Endothelial cell of umbilical vein (primary cell): ENCODE measurements around the gene IMPDH2. TPM values are rescaled to one million over a fixed set of nuclear protein-coding genes. Genes with fewer than 3 reads are reported as not detected.

ENCODE experiments used
- BruUV-seq: library from RNA; stranded (reverse); fragments of 400-500 nt; replicated peaks from 2 replicates; lab custom pipeline; 2021; lab: Mats Ljungman, UMichigan
- CTCF ChIA-PET: fragments of 300-600, 350-600 bp; sonication (Branson Sonifier 250); formaldehyde crosslinking; loops from one replicate; lab custom pipeline; 2021; ENCODE audit warnings: antibody characterized with exemption, inconsistent platforms; lab: Charles Lee
- POLR2A ChIA-PET: fragments of 300-600, 350-600 bp; sonication (Branson Sonifier 250); formaldehyde crosslinking; loops from one replicate; lab custom pipeline; 2021; ENCODE audit warnings: antibody characterized with exemption, inconsistent platforms; lab: Charles Lee
- DNase-seq: peaks from one replicate; pipeline ENCODE4 v3.0.0-alpha.2; 2011; ENCODE audit warnings: low read depth, low spot score
- FAIRE-seq: peaks from 2 replicates; lab custom pipeline; 2011; peaks lifted over from hg19 to GRCh38; lab: Jason Lieb, UNC
- H2AFZ ChIP-seq: 2 replicates; pipeline ENCODE4 v1.6.0; 2012; ENCODE audit warnings: low read depth, low read length, control low read depth, inconsistent platforms
- H3K27ac ChIP-seq: 2 replicates; pipeline ENCODE4 v1.5.1; 2011; ENCODE audit warnings: low read depth, mild to moderate bottlenecking, control low read depth, low read length, moderate library complexity; ENCODE audit not compliant: insufficient read depth
- H3K27me3 ChIP-seq, 2 experiments: 2 replicates each; pipeline versions ENCODE4 v1.6.0 to v1.6.1; 2011; ENCODE audit warnings: low read length in 2 of 2, mixed read lengths in 1 of 2; ENCODE audit not compliant: control insufficient read depth in 2 of 2, insufficient read depth in 2 of 2
- H3K36me3 ChIP-seq, 2 experiments: 2 replicates in 1 of 2; 3 replicates in 1 of 2; pipeline ENCODE4 v1.5.1; 2011; ENCODE audit warnings: low read length in 2 of 2, mild to moderate bottlenecking in 1 of 2, moderate library complexity in 1 of 2; ENCODE audit not compliant: control insufficient read depth in 2 of 2, insufficient read depth in 2 of 2; ENCODE audit errors: extremely low read depth in 1 of 2
- H3K4me1 ChIP-seq: 3 replicates; pipeline ENCODE4 v1.5.1; 2011; ENCODE audit warnings: mild to moderate bottlenecking, low read length; ENCODE audit not compliant: control insufficient read depth, insufficient read depth; ENCODE audit errors: extremely low read depth
- H3K4me2 ChIP-seq: 2 replicates; pipeline ENCODE4 v1.6.1; 2011; ENCODE audit warnings: low read length, control low read depth, mixed read lengths; ENCODE audit not compliant: insufficient read depth
- H3K4me3 ChIP-seq, 3 experiments: fragments of 200-600 bp in 1 of 3; sonication (generic), shearing (Covaris generic) in 1 of 3; replicated peaks in 1 of 3; 2 replicates each; pipeline ENCODE4 v1.5.1; 2011 to 2016; ENCODE audit warnings: control low read depth in 3 of 3, low read length in 3 of 3, mild to moderate bottlenecking in 2 of 3, inconsistent platforms in 1 of 3, low read depth in 1 of 3, moderate library complexity in 1 of 3; ENCODE audit not compliant: insufficient read depth in 1 of 3
- H3K79me2 ChIP-seq: 2 replicates; pipeline ENCODE4 v1.6.0; 2012; ENCODE audit warnings: low read length, inconsistent platforms; ENCODE audit not compliant: control insufficient read depth, insufficient read depth
- H3K9ac ChIP-seq: replicated peaks from 2 replicates; pipeline ENCODE3; 2011; ENCODE audit warnings: low read length, control low read depth; ENCODE audit not compliant: insufficient read depth; ENCODE audit errors: extremely low read depth
- H3K9me1 ChIP-seq: replicated peaks from 3 replicates; pipeline ENCODE4 v1.6.0; 2011; ENCODE audit warnings: mild to moderate bottlenecking, low read length; ENCODE audit not compliant: control insufficient read depth, insufficient read depth; ENCODE audit errors: extremely low read depth
- H3K9me3 ChIP-seq: replicated peaks from 2 replicates; pipeline ENCODE4 v1.5.1; 2012; ENCODE audit warnings: low read length, inconsistent platforms; ENCODE audit not compliant: control insufficient read depth, insufficient read depth
- H4K20me1 ChIP-seq: replicated peaks from 2 replicates; pipeline ENCODE3; 2011; ENCODE audit warnings: mild to moderate bottlenecking, low read length; ENCODE audit not compliant: control insufficient read depth, insufficient read depth; ENCODE audit errors: extremely low read depth
- EZH2 ChIP-seq: IDR thresholded peaks from 2 replicates; pipeline ENCODE4 v1.6.1; 2012; ENCODE audit warnings: borderline replicate concordance, low read depth, mild to moderate bottlenecking, moderate library complexity, low read length, inconsistent platforms; ENCODE audit not compliant: severe bottlenecking
- FOS ChIP-seq: IDR thresholded peaks from 2 replicates; pipeline ENCODE4 v1.6.1; 2011; ENCODE audit warnings: mild to moderate bottlenecking, low read length, moderate library complexity, borderline replicate concordance; ENCODE audit not compliant: insufficient read depth
- GATA2 ChIP-seq: IDR thresholded peaks from 2 replicates; pipeline ENCODE4 v1.7.0; 2011; ENCODE audit warnings: low read depth, mild to moderate bottlenecking, moderate library complexity, mixed read lengths, low read length; ENCODE audit not compliant: insufficient read length, insufficient read depth
- JUN ChIP-seq: IDR thresholded peaks from 2 replicates; pipeline ENCODE4 v1.6.1; 2011; ENCODE audit warnings: borderline replicate concordance, low read depth; ENCODE audit not compliant: insufficient read length, insufficient read depth
- MYC ChIP-seq: IDR thresholded peaks from one replicate; pipeline ENCODE4 v1.6.1; 2011; ENCODE audit warnings: mild to moderate bottlenecking, low read depth, low read length
- POLR2A ChIP-seq: IDR thresholded peaks from 2 replicates; pipeline ENCODE4 v1.6.1; 2012; ENCODE audit warnings: low read depth, mild to moderate bottlenecking, control low read depth, low read length
- dilution Hi-C: fragments of 300-500 bp; cut with MboI; formaldehyde crosslinking; loops from one replicate; pipeline ENCODE4 v1.15.0; 2019; ENCODE audit warnings: low sequenced_read_pairs; ENCODE audit not compliant: extremely low pct_ligation_motif_present
- intact Hi-C: fragments of 100-400 bp; cut with micrococcal nuclease; formaldehyde crosslinking; loops from one replicate; pipeline ENCODE4 v1.10.0; 2022
- polyA plus RNA-seq, 4 experiments: library from polyadenylated mRNA; depleted of rRNA in 3 of 4; stranded (reverse) in 3 of 4; unstranded in 1 of 4; fragments of >200 nt; gene quantifications; 2 replicates each; pipeline versions ENCODE4 v1.2.1 to v1.2.3, GENCODE V29; 2011 to 2012; ENCODE audit warnings: missing spikeins in 1 of 4
- total RNA-seq: library from RNA; stranded (reverse); gene quantifications from 2 replicates; pipeline ENCODE4 v1.2.3, GENCODE V29; 2021
- TF ChIP-seq, protein P1 (sequence below): IDR thresholded peaks from 2 replicates; pipeline ENCODE4 v1.6.1; 2011; ENCODE audit not compliant: insufficient read depth, insufficient read length
- TF ChIP-seq, protein P2 (sequence below), 2 donors: IDR thresholded peaks; 1 replicate in 1 of 2; 2 replicates in 1 of 2; pipeline ENCODE4 v1.5.1; 2011; ENCODE audit warnings: low read length in 2 of 2, mild to moderate bottlenecking in 2 of 2, moderate library complexity in 2 of 2, control low read depth in 1 of 2, inconsistent platforms in 1 of 2, low read depth in 1 of 2; ENCODE audit not compliant: insufficient read depth in 1 of 2; ENCODE audit errors: extremely low read depth in 1 of 2

The IMPDH2 gene
- total and polyA plus RNA-seq, 2 donors (not counting 3 experiments of a cell fraction or from before 2014, with no cell fraction given) = 167 to 189 TPM

DNA sequence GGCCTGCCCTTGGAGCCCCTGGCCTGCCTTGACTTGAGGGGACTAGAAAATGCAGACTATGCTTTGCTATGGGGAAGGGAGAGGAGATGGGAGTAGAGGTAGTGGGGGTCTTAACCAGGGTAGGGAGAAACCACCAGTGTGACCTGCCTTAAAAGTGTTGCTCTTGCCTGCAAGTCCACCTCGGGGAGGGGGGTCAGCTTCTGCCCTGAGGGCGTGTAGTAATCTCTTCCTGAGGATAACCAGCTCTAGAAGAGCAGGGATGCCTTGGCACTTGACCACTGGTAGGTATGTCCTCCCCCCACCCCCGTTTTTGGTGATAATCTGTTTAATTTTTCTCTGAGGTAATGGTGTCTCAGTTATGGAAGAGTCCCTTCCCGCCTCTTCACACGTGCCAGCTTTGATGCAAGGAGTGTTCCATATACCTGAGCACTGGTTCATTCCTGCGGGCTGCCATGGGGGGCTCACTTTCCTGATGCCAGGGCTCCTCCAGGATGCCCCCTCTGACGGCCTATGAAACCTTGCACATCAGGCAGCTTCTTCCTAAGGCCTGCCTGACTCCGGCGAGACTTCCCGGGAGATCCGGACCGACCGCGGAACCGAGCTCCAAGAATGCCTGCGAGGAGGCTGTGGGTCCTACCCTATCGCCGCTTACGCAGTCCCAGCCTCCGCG is 39.9 kb downstream of the IMPDH2 start:
- peak overlapping the region; percentile 74 for H3K4me2 ChIP-seq
- TF ChIP-seq MYC = no peak
- TF ChIP-seq, protein P1, sequence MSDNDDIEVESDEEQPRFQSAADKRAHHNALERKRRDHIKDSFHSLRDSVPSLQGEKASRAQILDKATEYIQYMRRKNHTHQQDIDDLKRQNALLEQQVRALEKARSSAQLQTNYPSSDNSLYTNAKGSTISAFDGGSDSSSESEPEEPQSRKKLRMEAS = no peak
- peak overlapping the region; percentile 97 for H3K27ac ChIP-seq
- intact Hi-C loops (loop anchor here (1.0 to 2.0 kb wide), 3 partner anchors 32 to 170 kb away; partner anchors contain the start of gene QRICH1), dilution Hi-C loops (no loop called here)
- no peak for FAIRE-seq
- no peaks in the 10 kb centered on the region for H3K9me3 ChIP-seq
- no peaks in the 10 kb centered on the region for H4K20me1 ChIP-seq
- BruUV-seq = TSS peak; percentile 53
- POLR2A ChIA-PET = interaction anchor here (0.8 to 5.4 kb wide), 4 partner anchors 9 to 32 kb away, joined by 3 to 40 read pairs (median 6); partner anchors contain the start of genes NDUFAF3 and WDR6
- H2AFZ ChIP-seq = peak overlapping the region; percentile 80
- no peaks in the 10 kb centered on the region for H3K27me3 ChIP-seq
- peaks cover 3 to 4% of the 10 kb centered on the region in 2 experiments for H3K36me3 ChIP-seq
- H3K4me3 ChIP-seq = peak overlapping the region; percentile 25 to 69 (median 57)
- peaks cover 24% of the 10 kb centered on the region for H3K4me1 ChIP-seq
- no peaks in the 10 kb centered on the region for H3K9me1 ChIP-seq
- H3K9ac ChIP-seq = peak overlapping the region; percentile 91
- DNase-seq = no peak
- peaks cover 19% of the 10 kb centered on the region for H3K79me2 ChIP-seq
- CTCF ChIA-PET = interaction anchor here (0.8 to 8.8 kb wide), 12 partner anchors 11 to 460 kb away, joined by 3 to 254 read pairs (median 4); partner anchors contain the start of genes DALRD3, IMPDH2, NDUFAF3 and QRICH1

DNA sequence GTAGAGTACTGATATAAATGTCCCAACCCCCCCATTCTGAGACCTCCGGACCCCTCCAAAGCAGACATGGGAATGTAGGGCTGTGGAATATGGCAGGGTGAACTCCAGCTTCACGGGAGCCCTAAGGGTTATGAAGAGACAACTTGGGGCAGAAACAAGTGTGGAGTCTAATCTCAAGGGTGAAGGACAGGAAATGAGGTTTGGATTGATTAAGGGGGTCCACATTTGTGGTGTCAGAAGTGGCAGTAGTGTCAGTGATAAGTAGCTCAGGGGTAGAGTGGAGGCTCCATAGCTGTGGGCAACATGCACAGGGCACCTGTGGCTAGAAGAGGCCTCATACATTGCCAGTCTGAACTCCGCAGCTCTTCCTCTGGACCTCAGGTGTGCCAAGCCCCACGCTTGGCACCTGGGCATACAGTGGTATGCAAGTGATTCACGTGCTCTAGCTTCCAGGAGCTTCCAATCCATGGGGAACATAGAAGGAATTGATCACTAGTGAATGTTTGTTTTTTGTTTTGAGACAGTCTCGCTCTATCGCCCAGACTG is 43.3 kb downstream of the IMPDH2 start:
- H3K4me1 ChIP-seq = peaks cover 14% of the 10 kb centered on the region
- H3K9ac ChIP-seq = no peak overlapping the region
- H3K9me1 ChIP-seq = no peaks in the 10 kb centered on the region
- no peak for TF ChIP-seq FOS
- no peak for TF ChIP-seq JUN
- no peak for TF ChIP-seq POLR2A
- TF ChIP-seq, protein P2, sequence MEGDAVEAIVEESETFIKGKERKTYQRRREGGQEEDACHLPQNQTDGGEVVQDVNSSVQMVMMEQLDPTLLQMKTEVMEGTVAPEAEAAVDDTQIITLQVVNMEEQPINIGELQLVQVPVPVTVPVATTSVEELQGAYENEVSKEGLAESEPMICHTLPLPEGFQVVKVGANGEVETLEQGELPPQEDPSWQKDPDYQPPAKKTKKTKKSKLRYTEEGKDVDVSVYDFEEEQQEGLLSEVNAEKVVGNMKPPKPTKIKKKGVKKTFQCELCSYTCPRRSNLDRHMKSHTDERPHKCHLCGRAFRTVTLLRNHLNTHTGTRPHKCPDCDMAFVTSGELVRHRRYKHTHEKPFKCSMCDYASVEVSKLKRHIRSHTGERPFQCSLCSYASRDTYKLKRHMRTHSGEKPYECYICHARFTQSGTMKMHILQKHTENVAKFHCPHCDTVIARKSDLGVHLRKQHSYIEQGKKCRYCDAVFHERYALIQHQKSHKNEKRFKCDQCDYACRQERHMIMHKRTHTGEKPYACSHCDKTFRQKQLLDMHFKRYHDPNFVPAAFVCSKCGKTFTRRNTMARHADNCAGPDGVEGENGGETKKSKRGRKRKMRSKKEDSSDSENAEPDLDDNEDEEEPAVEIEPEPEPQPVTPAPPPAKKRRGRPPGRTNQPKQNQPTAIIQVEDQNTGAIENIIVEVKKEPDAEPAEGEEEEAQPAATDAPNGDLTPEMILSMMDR (IDR thresholded peaks at IDR 0.05; ENCODE audit: extremely low read depth in 1 of 2, insufficient read depth in 1 of 2, low read depth in 1 of 2, low read length in 2 of 2) = no peak
- no peak for TF ChIP-seq MYC
- TF ChIP-seq GATA2 = no peak
- TF ChIP-seq EZH2 = no peak
- peaks cover 7% of the 10 kb centered on the region for H3K79me2 ChIP-seq
- no peak for FAIRE-seq
- H3K27me3 ChIP-seq = no peaks in the 10 kb centered on the region
- ChIA-PET POLR2A (no interaction called here), CTCF (interaction anchor here (1.0 to 8.8 kb wide), 4 partner anchors 23 to 193 kb away, joined by 4 to 254 read pairs (median 66); partner anchors contain the start of genes DALRD3, NDUFAF3 and WDR6)
- no peak overlapping the region for H3K4me3 ChIP-seq
- H4K20me1 ChIP-seq = no peaks in the 10 kb centered on the region
- no peaks in the 10 kb centered on the region for H3K9me3 ChIP-seq
- H3K4me2 ChIP-seq = no peak overlapping the region
- H3K27ac ChIP-seq = no peak overlapping the region
- dilution Hi-C loops = no loop called here
- intact Hi-C loops = no loop called here
- DNase-seq = no peak
- H3K36me3 ChIP-seq = peaks cover 11 to 19% of the 10 kb centered on the region in 2 experiments
- no peak overlapping the region for H2AFZ ChIP-seq
- BruUV-seq = no TSS peak
